GM21528 (cell line): ENCODE measurements around the gene NAT8L.
"Not testable (repeated sequence)": the region's sequence is repeated elsewhere in the genome, so short reads cannot be mapped to it uniquely, and the experiment has no call there.

Experiments used
- ATAC-seq: cut with Tn5 transposase; IDR thresholded peaks from one replicate; pipeline ENCODE4 v1.9.1; 2021; ENCODE audit warnings: mild to moderate bottlenecking, moderate library complexity; ENCODE audit not compliant: unreplicated experiment, low FRiP score

The NAT8L gene

GRCh38 chr4:2059046-2059725 is at the start of gene NAT8L:
Gene NAT8L, plus strand, starts transcription at chr4:2059327. Its CDS starts 185 bp downstream, at chr4:2059512.
- ATAC-seq, result no peak

- ATAC-seq, result no peak
These were observed 49.4 kb upstream of the NAT8L start for GRCh38 chr4:2009651-2010233.

- ATAC-seq, result no peak
These were observed 47.5 kb upstream of the NAT8L start for GRCh38 chr4:2011583-2011982.

GRCh38 chr4:2015008-2015407 is 44.1 kb upstream of the NAT8L start:
- no peak for ATAC-seq

- not testable (repeated sequence) for ATAC-seq
These were observed 37.6 kb upstream of the NAT8L start for GRCh38 chr4:2021358-2022018.

GRCh38 chr4:2024683-2025082 is 34.4 kb upstream of the NAT8L start:
- no peak for ATAC-seq

- ATAC-seq, result no peak
These were observed 33.3 kb upstream of the NAT8L start for GRCh38 chr4:2025817-2026216.

GRCh38 chr4:2027120-2027519 is 32.0 kb upstream of the NAT8L start:
- not testable (repeated sequence) for ATAC-seq

GRCh38 chr4:2031161-2031560 is 28.0 kb upstream of the NAT8L start:
- ATAC-seq, result not testable (repeated sequence)

GRCh38 chr4:2036327-2036726 is 22.8 kb upstream of the NAT8L start:
- no peak for ATAC-seq

GRCh38 chr4:2036866-2037265 is 22.3 kb upstream of the NAT8L start:
- no peak for ATAC-seq

GRCh38 chr4:2040391-2041238 is 18.5 kb upstream of the NAT8L start:
- no peak for ATAC-seq

- peak; percentile 66 for ATAC-seq
These were observed 17.6 kb upstream of the NAT8L start for GRCh38 chr4:2041239-2042130.

GRCh38 chr4:2042204-2042946 is 16.8 kb upstream of the NAT8L start:
- peak; percentile 40 for ATAC-seq

- ATAC-seq, result no peak
These were observed 16.2 kb upstream of the NAT8L start for GRCh38 chr4:2042947-2043395.

- ATAC-seq, result no peak
These were observed 15.6 kb upstream of the NAT8L start for GRCh38 chr4:2043396-2044118.

GRCh38 chr4:2044119-2044485 is 15.0 kb upstream of the NAT8L start:
- ATAC-seq, result no peak
